Stomach smooth muscle (tissue), 2 donors: ENCODE results near the gene ABTB2.

Experiments used
- H3K27ac ChIP-seq: one replicate; pipeline ENCODE4 v1.7.0; 2013; ENCODE audit warnings: mild to moderate bottlenecking, low read length, inconsistent platforms
- H3K27me3 ChIP-seq, 2 donors: one replicate each; pipeline ENCODE4 v1.7.0; 2013; ENCODE audit warnings: low read length in 2 of 2; ENCODE audit not compliant: insufficient read depth in 2 of 2, control insufficient read depth in 1 of 2
- H3K36me3 ChIP-seq, 2 donors: one replicate each; pipeline ENCODE4 v1.7.0; 2013; ENCODE audit warnings: low read length in 2 of 2; ENCODE audit not compliant: control insufficient read depth in 2 of 2, insufficient read depth in 2 of 2
- H3K4me1 ChIP-seq: one replicate; pipeline ENCODE4 v1.7.0; 2013; ENCODE audit warnings: low read length; ENCODE audit not compliant: control insufficient read depth, insufficient read depth
- H3K4me3 ChIP-seq, 2 donors: one replicate each; pipeline ENCODE4 v1.7.0; 2013; ENCODE audit warnings: low read length in 2 of 2
- H3K9ac ChIP-seq, 2 donors: one replicate each; pipeline ENCODE4 v1.7.0; 2013; ENCODE audit warnings: low read length in 2 of 2, mild to moderate bottlenecking in 1 of 2
- H3K9me3 ChIP-seq, 2 donors: one replicate each; pipeline ENCODE4 v1.7.0; 2013; ENCODE audit warnings: low read length in 2 of 2; ENCODE audit not compliant: control insufficient read depth in 2 of 2
- donor health status: healthy.
- donor health status: Pancreatic carcinoma.

Gene ABTB2

GRCh38 chr11:34351687-34352469 is 5.9 kb downstream of the ABTB2 start:
- H3K27ac ChIP-seq = no peak overlapping the region
- H3K9me3 ChIP-seq = no peaks in the 10 kb centered on the region
- H3K9ac ChIP-seq = no peak overlapping the region
- H3K27me3 ChIP-seq = no peaks in the 10 kb centered on the region
- peaks cover 56% of the 10 kb centered on the region for H3K4me1 ChIP-seq
- no peaks in the 10 kb centered on the region for H3K36me3 ChIP-seq
- no peak overlapping the region for H3K4me3 ChIP-seq

DNA sequence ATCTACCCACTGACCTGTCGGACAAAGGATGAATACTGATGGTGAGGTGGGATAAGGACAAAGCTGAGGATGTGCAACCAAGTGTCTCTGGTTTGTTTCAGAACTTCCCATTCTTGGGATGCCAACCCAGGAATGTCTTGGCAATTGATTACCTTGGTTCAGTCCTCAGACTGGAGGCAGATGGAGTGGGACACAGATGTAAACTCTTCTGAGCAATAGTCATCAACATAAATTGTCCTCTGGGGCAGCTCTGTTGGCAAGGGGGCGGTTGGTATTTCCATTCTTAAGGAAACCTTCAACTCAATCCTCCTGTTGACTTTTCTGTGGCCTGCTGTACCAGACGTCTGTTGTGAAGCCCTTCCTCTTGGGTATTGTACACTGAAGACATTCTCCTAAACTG is 6.8 kb downstream of the ABTB2 start:
- H3K9me3 ChIP-seq = no peaks in the 10 kb centered on the region
- peaks cover 56% of the 10 kb centered on the region for H3K4me1 ChIP-seq
- no peaks in the 10 kb centered on the region for H3K27me3 ChIP-seq
- no peak overlapping the region for H3K4me3 ChIP-seq
- H3K27ac ChIP-seq = no peak overlapping the region
- H3K36me3 ChIP-seq = no peaks in the 10 kb centered on the region
- H3K9ac ChIP-seq = no peak overlapping the region

DNA sequence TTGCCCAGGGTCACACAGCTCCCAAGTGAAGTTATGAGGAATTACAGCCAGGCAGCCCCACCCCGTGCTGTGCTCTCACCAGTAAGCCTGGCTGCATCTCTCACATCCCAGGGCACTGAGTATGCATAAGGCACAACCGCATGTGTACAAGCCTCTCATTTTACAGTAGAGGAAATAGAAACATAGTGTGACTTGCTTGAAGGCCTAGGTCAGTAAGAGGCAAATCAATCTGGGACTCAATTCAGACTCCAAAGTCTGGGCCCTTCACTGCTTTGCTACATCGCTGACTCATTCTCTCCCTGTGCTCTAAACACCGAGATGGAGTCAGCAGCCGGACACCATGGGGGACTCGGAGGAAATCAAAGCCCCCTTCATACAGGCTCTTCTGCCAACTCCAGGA is 7.9 kb downstream of the ABTB2 start:
- H3K9ac ChIP-seq = no peak overlapping the region
- no peaks in the 10 kb centered on the region for H3K36me3 ChIP-seq
- peaks cover 58% of the 10 kb centered on the region for H3K4me1 ChIP-seq
- no peak overlapping the region for H3K4me3 ChIP-seq
- no peak overlapping the region for H3K27ac ChIP-seq
- no peaks in the 10 kb centered on the region for H3K9me3 ChIP-seq
- H3K27me3 ChIP-seq = no peaks in the 10 kb centered on the region

DNA sequence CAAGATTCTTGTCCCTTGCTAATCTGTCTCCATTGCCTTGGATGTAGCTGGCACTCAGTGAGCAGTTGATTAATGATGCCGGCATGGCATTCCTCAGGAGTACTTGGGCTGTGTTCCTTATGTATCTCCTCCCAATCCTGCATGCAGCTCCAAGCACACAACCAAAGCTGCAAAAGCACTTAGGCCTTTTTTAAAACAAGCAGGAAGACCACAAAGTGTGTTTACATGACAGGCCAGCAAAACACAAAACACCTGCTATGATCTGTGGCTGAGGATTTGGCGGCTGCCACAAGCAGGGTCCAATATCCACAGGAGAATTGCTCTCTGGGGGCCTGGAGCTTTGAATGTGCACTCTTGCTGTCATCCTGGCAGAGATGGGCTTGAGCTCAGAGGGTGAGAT is 8.9 kb downstream of the ABTB2 start:
- Histone ChIP-seq H3K36me3 (no peaks in the 10 kb centered on the region), H3K27ac (no peak overlapping the region), H3K9me3 (no peaks in the 10 kb centered on the region), H3K27me3 (no peaks in the 10 kb centered on the region), H3K4me3 (no peak overlapping the region), H3K4me1 (peaks cover 59% of the 10 kb centered on the region), H3K9ac (no peak overlapping the region)

- Histone ChIP-seq H3K9me3 (no peaks in the 10 kb centered on the region), H3K4me1 (peaks cover 59% of the 10 kb centered on the region), H3K4me3 (no peak overlapping the region), H3K27me3 (no peaks in the 10 kb centered on the region), H3K27ac (no peak overlapping the region), H3K9ac (no peak overlapping the region), H3K36me3 (no peaks in the 10 kb centered on the region)
Measured at GRCh38 chr11:34348096-34348495, 9.7 kb downstream of the ABTB2 start.

GRCh38 chr11:34346551-34346950 is 11.3 kb downstream of the ABTB2 start:
- Histone ChIP-seq H3K27ac (peak overlapping the region; percentile 55), H3K36me3 (no peaks in the 10 kb centered on the region), H3K4me1 (peaks cover 70% of the 10 kb centered on the region), H3K9ac (no peak overlapping the region), H3K9me3 (no peaks in the 10 kb centered on the region), H3K4me3 (peak overlapping the region; percentile 7 to 29), H3K27me3 (no peaks in the 10 kb centered on the region)

DNA sequence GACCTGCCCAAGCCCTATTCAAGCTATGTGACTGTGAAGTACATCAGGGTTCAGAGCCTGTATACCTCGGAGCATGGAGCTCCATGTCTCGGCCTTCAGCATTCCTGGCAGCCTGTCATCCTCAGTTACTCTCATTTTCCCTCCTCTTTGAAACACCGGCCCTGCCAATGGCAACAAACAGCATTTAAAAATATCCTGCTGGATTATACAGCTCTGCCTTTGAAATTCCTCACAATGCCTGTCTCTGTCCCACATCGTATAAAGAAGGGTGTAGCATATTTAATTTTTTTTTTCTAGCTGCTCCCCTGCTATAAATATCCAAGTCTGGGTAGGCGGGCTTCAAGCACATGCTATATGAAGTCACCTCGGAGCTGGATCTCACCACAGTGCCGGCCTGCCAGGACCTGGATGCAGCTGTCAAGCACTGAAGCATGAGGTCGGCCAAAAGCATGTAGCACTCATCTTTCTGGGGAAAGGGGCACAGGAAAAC is 11.8 kb downstream of the ABTB2 start:
- Histone ChIP-seq H3K9ac (no peak overlapping the region), H3K9me3 (no peaks in the 10 kb centered on the region), H3K27ac (peak overlapping the region; percentile 55), H3K36me3 (no peaks in the 10 kb centered on the region), H3K4me3 (peak overlapping the region in 1 of 2 donors; percentile 29), H3K27me3 (no peaks in the 10 kb centered on the region), H3K4me1 (peaks cover 75% of the 10 kb centered on the region)

- Histone ChIP-seq H3K4me1 (peaks cover 74% of the 10 kb centered on the region), H3K27ac (peak overlapping the region; percentile 55), H3K4me3 (no peak overlapping the region)
Measured at GRCh38 chr11:34345540-34345876, 12.3 kb downstream of the ABTB2 start.

GRCh38 chr11:34344768-34345539 is 12.9 kb downstream of the ABTB2 start:
- no peak overlapping the region for H3K4me3 ChIP-seq
- H3K27me3 ChIP-seq = no peaks in the 10 kb centered on the region
- H3K9me3 ChIP-seq = no peaks in the 10 kb centered on the region
- peak overlapping the region; percentile 55 for H3K27ac ChIP-seq
- peaks cover 70% of the 10 kb centered on the region for H3K4me1 ChIP-seq
- H3K36me3 ChIP-seq = no peaks in the 10 kb centered on the region
- H3K9ac ChIP-seq = no peak overlapping the region

More at GRCh38 chr11:34345540-34345876, 12.3 kb downstream of the ABTB2 start:
- Histone ChIP-seq H3K36me3 (no peaks in the 10 kb centered on the region), H3K27me3 (no peaks in the 10 kb centered on the region), H3K9me3 (no peaks in the 10 kb centered on the region), H3K9ac (no peak overlapping the region)

DNA sequence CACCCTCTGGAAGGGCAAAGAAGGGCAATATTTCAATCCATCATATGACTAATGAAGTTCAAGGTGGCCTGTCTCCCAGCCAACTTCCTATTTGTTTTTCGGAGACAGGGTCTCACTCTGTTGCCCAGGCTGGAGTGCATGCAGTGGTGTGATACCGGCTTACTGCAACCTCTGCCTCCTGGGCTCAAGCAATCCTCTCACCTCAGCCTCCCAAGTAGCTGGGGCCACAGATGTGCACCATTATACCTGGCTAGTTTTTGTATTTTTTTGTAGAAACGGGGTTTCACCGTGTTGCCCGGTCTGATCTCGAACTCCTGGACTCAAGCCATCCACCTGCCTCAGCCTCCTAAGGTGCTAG is 13.4 kb downstream of the ABTB2 start:
- Histone ChIP-seq H3K4me1 (peaks cover 68% of the 10 kb centered on the region), H3K27me3 (no peaks in the 10 kb centered on the region), H3K4me3 (no peak overlapping the region), H3K9ac (no peak overlapping the region), H3K27ac (no peak overlapping the region), H3K36me3 (no peaks in the 10 kb centered on the region), H3K9me3 (no peaks in the 10 kb centered on the region)

- Histone ChIP-seq H3K27ac (no peak overlapping the region), H3K27me3 (no peaks in the 10 kb centered on the region), H3K4me1 (peaks cover 60% of the 10 kb centered on the region), H3K9ac (no peak overlapping the region), H3K4me3 (no peak overlapping the region), H3K36me3 (no peaks in the 10 kb centered on the region), H3K9me3 (no peaks in the 10 kb centered on the region)
Measured at GRCh38 chr11:34343686-34344085, 14.1 kb downstream of the ABTB2 start.
